Measurements from ENCODE around the gene ADCK2.

DNA sequence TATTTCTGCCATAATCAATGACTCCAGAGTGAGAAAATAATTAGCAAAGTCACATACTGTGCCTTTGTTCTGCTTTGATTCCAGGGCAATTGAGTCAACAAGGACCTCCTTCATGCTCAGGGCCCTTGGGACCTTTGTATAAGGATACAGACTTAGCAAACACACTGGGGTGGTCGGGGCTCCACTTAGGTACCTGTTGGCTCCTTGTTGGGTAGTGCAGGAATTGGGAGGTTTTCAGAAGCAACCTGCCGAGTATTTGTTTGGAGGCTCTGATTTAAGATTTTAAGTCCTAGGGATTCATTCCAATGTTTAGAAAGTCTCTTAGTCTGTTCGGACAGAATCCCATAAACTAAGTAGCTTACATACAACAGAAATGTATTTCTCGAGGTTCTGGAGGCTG lies 3.0 kb downstream of the ADCK2 start:
- TF ChIP-seq GABPA (IDR thresholded peaks at IDR 0.05 in 1 of 2, conservative IDR thresholded peaks at IDR 0.05 in 1 of 2) (no peak), SP1 (IDR thresholded peaks at IDR 0.05) (no peak)
- TF ChIP-seq, protein P1, sequence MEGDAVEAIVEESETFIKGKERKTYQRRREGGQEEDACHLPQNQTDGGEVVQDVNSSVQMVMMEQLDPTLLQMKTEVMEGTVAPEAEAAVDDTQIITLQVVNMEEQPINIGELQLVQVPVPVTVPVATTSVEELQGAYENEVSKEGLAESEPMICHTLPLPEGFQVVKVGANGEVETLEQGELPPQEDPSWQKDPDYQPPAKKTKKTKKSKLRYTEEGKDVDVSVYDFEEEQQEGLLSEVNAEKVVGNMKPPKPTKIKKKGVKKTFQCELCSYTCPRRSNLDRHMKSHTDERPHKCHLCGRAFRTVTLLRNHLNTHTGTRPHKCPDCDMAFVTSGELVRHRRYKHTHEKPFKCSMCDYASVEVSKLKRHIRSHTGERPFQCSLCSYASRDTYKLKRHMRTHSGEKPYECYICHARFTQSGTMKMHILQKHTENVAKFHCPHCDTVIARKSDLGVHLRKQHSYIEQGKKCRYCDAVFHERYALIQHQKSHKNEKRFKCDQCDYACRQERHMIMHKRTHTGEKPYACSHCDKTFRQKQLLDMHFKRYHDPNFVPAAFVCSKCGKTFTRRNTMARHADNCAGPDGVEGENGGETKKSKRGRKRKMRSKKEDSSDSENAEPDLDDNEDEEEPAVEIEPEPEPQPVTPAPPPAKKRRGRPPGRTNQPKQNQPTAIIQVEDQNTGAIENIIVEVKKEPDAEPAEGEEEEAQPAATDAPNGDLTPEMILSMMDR (IDR thresholded peaks at IDR 0.05; ENCODE audit: low read depth, low read length, missing input control): no peak

All from liver (tissue), 3 donors.